ENCODE results near the gene MAN1C1. TPM values are rescaled to one million over a fixed set of nuclear protein-coding genes. Genes with fewer than 3 reads are reported as not detected.
A peak's percentile ranks its signal among the peaks of the same experiment; 100 is the strongest.

Gene MAN1C1
- polyA plus RNA-seq, 1 of the 3 experiments (the other 2 are of a cell fraction), result 0.20 TPM

GRCh38 chr1:25796811-25797458 lies 180.3 kb downstream of the MAN1C1 start:
- Histone ChIP-seq H3K9me3 (no peaks in the 10 kb centered on the region), H3K79me2 (ENCODE audit: insufficient read depth) (peaks cover 17% of the 10 kb centered on the region; the same call in 1 of the 2 replicates), H3K36me3 (replicated peaks in 1 of 2; ENCODE audit: control insufficient read depth in 1 of 2, insufficient read depth in 2 of 2, low read length in 1 of 2) (no peaks in the 10 kb centered on the region), H2AFZ (ENCODE audit: low read depth) (no peak overlapping the region), H3K4me2 (no peak overlapping the region), H3K9me2 (no peaks in the 10 kb centered on the region), H3K4me3 (ENCODE audit: low read depth in 2 of 2, low read length in 1 of 2) (peak overlapping the region in 1 of 2 experiments; percentile 26; a peak in 1 of 4 replicates), H4K20me1 (ENCODE audit: insufficient read depth) (no peaks in the 10 kb centered on the region), H3K27ac (ENCODE audit: low read depth in 2 of 2, low read length in 1 of 2) (no peak overlapping the region), H3K9ac (no peak overlapping the region), H3F3A (replicated peaks; ENCODE audit: insufficient read depth) (no peaks in the 10 kb centered on the region), H3K27me3 (ENCODE audit: insufficient read depth) (no peaks in the 10 kb centered on the region), H3K4me1 (ENCODE audit: control insufficient read depth in 1 of 2, insufficient read depth in 2 of 2, low read depth in 1 of 2, low read length in 1 of 2) (peaks cover 0 to 27% of the 10 kb centered on the region in 2 experiments; a peak in 2 of 4 replicates)
- TF ChIP-seq FOXM1 (IDR thresholded peaks at IDR 0.05; ENCODE audit: low read depth) (no peak), CTCF (IDR thresholded peaks at IDR 0.05) (peak; percentile 78), RAD21 (IDR thresholded peaks at IDR 0.05; ENCODE audit: low read length) (peak; percentile 74), SMC3 (IDR thresholded peaks at IDR 0.05; ENCODE audit: low read depth, low read length) (peak; percentile 63), ZBTB33 (IDR thresholded peaks at IDR 0.05; ENCODE audit: borderline replicate concordance, low read depth) (no peak), GABPA (IDR thresholded peaks at IDR 0.05; ENCODE audit: low read depth) (no peak)
- peak; percentile 71 for DNase-seq
- WGBS (ENCODE audit: low lambda C conversion rate), result 48% methylated on average over 18 of the region's 19 CpGs
- ChIA-PET POLR2A (no interaction called here), CTCF (interaction anchor here (0.7 to 3.6 kb wide), 18 partner anchors 9 to 224 kb away, joined by 3 to 26 read pairs (median 4); partner anchors contain the start of gene MAN1C1)

- H3K4me2 ChIP-seq, result no peak overlapping the region
- no peaks in the 10 kb centered on the region for H3K9me2 ChIP-seq
- peaks cover 0 to 31% of the 10 kb centered on the region in 2 experiments; a peak in 3 of 4 replicates for H3K4me1 ChIP-seq (ENCODE audit: control insufficient read depth in 1 of 2, insufficient read depth in 2 of 2, low read depth in 1 of 2, low read length in 1 of 2)
- no peak overlapping the region; a peak in 1 of 4 replicates for H3K4me3 ChIP-seq (ENCODE audit: low read depth in 2 of 2, low read length in 1 of 2)
- H3K36me3 ChIP-seq (replicated peaks in 1 of 2; ENCODE audit: control insufficient read depth in 1 of 2, insufficient read depth in 2 of 2, low read length in 1 of 2), result no peaks in the 10 kb centered on the region
- peak; percentile 48 for DNase-seq
- H3F3A ChIP-seq (replicated peaks; ENCODE audit: insufficient read depth), result peaks cover 5% of the 10 kb centered on the region
- H3K27me3 ChIP-seq (ENCODE audit: insufficient read depth), result no peaks in the 10 kb centered on the region
- CTCF ChIA-PET, result interaction anchor here (0.6 to 3.6 kb wide), 14 partner anchors 11 to 225 kb away, joined by 3 to 26 read pairs (median 5); partner anchors contain the start of gene MAN1C1
- no peak overlapping the region for H3K9ac ChIP-seq
- H3K79me2 ChIP-seq (ENCODE audit: insufficient read depth), result peaks cover 20% of the 10 kb centered on the region; the same call in 1 of the 2 replicates
- H4K20me1 ChIP-seq (ENCODE audit: insufficient read depth), result no peaks in the 10 kb centered on the region
- TF ChIP-seq RAD21 (IDR thresholded peaks at IDR 0.05; ENCODE audit: low read length) (0 out of 2 replicates have a peak, but pooled peaks have one; percentile 5), CTCF (IDR thresholded peaks at IDR 0.05) (peak; percentile 48), SMC3 (IDR thresholded peaks at IDR 0.05; ENCODE audit: low read depth, low read length) (peak; percentile 24), USF2 (IDR thresholded peaks at IDR 0.05; ENCODE audit: borderline replicate concordance, low read depth, low read length) (no peak), MXI1 (IDR thresholded peaks at IDR 0.05; ENCODE audit: low read depth, low read length) (no peak)
- no peak overlapping the region for H2AFZ ChIP-seq (ENCODE audit: low read depth)
- POLR2A ChIA-PET, result no interaction called here
- no peak overlapping the region for H3K27ac ChIP-seq (ENCODE audit: low read depth in 2 of 2, low read length in 1 of 2)
- WGBS (ENCODE audit: low lambda C conversion rate), result 91% methylated on average over 7 of the region's 8 CpGs
- H3K9me3 ChIP-seq, result no peaks in the 10 kb centered on the region
Measured at GRCh38 chr1:25797939-25798338, 181.3 kb downstream of the MAN1C1 start.
